Stimulated activated naive CD8-positive, alpha-beta T cell treated with anti-CD3 and anti-CD28 coated beads, Interleukin-15, Interleukin-2, amounts not matched to agents 100 ng/mL and 50 ng/mL, for 24 hours (primary cell): ENCODE data around the gene ZAR1L.

Experiments
- H3K27ac Mint-ChIP-seq: one replicate; pipeline ENCODE4 v1.8.0; 2021; ENCODE audit warnings: mild to moderate bottlenecking, mixed read lengths
- H3K27me3 Mint-ChIP-seq: one replicate; pipeline ENCODE4 v1.8.0; 2021; ENCODE audit warnings: mixed read lengths
- H3K36me3 Mint-ChIP-seq: one replicate; pipeline ENCODE4 v1.8.0; 2021; ENCODE audit warnings: low read depth, mixed read lengths
- H3K4me1 Mint-ChIP-seq: one replicate; pipeline ENCODE4 v1.8.0; 2021; ENCODE audit warnings: low read depth, mixed read lengths
- H3K4me3 Mint-ChIP-seq: one replicate; pipeline ENCODE4 v1.8.0; 2021; ENCODE audit warnings: mild to moderate bottlenecking, mixed read lengths
- H3K9me3 Mint-ChIP-seq: one replicate; pipeline ENCODE4 v1.8.0; 2021; ENCODE audit warnings: mixed read lengths

ZAR1L gene

GRCh38 chr13:32281096-32281495 lies 34.1 kb downstream of the ZAR1L start:
- Mint-ChIP-seq H3K9me3 (no peaks in the 10 kb centered on the region), H3K4me1 (no peaks in the 10 kb centered on the region), H3K4me3 (no peak overlapping the region), H3K27ac (no peak overlapping the region), H3K36me3 (no peaks in the 10 kb centered on the region), H3K27me3 (no peaks in the 10 kb centered on the region)

- H3K27me3 Mint-ChIP-seq, result no peaks in the 10 kb centered on the region
- H3K4me1 Mint-ChIP-seq, result no peaks in the 10 kb centered on the region
- no peak overlapping the region for H3K27ac Mint-ChIP-seq
- H3K4me3 Mint-ChIP-seq, result no peak overlapping the region
- H3K36me3 Mint-ChIP-seq, result no peaks in the 10 kb centered on the region
- H3K9me3 Mint-ChIP-seq, result no peaks in the 10 kb centered on the region
Measured at GRCh38 chr13:32278426-32278825, 36.7 kb downstream of the ZAR1L start.

- no peaks in the 10 kb centered on the region for H3K27me3 Mint-ChIP-seq
- no peaks in the 10 kb centered on the region for H3K36me3 Mint-ChIP-seq
- no peak overlapping the region for H3K4me3 Mint-ChIP-seq
- no peak overlapping the region for H3K27ac Mint-ChIP-seq
- no peaks in the 10 kb centered on the region for H3K4me1 Mint-ChIP-seq
- no peaks in the 10 kb centered on the region for H3K9me3 Mint-ChIP-seq
Measured at GRCh38 chr13:32277839-32278238, 37.3 kb downstream of the ZAR1L start.

GRCh38 chr13:32272021-32272683 lies 43.0 kb downstream of the ZAR1L start:
- no peak overlapping the region for H3K27ac Mint-ChIP-seq

GRCh38 chr13:32267836-32268439 lies 47.2 kb downstream of the ZAR1L start:
- no peak overlapping the region for H3K27ac Mint-ChIP-seq

More at GRCh38 chr13:32272021-32272683, 43.0 kb downstream of the ZAR1L start:
- Mint-ChIP-seq H3K4me3 (no peak overlapping the region), H3K4me1 (peaks cover 8% of the 10 kb centered on the region), H3K36me3 (no peaks in the 10 kb centered on the region), H3K9me3 (peaks cover 3% of the 10 kb centered on the region), H3K27me3 (no peaks in the 10 kb centered on the region)

GRCh38 chr13:32266130-32266529 lies 49.0 kb downstream of the ZAR1L start:
- H3K9me3 Mint-ChIP-seq, result no peaks in the 10 kb centered on the region
- H3K27ac Mint-ChIP-seq, result no peak overlapping the region
- no peak overlapping the region for H3K4me3 Mint-ChIP-seq
- no peaks in the 10 kb centered on the region for H3K4me1 Mint-ChIP-seq
- H3K36me3 Mint-ChIP-seq, result no peaks in the 10 kb centered on the region
- H3K27me3 Mint-ChIP-seq, result no peaks in the 10 kb centered on the region

More at GRCh38 chr13:32267836-32268439, 47.2 kb downstream of the ZAR1L start:
- no peaks in the 10 kb centered on the region for H3K36me3 Mint-ChIP-seq
- H3K9me3 Mint-ChIP-seq, result peaks cover 3% of the 10 kb centered on the region
- H3K4me3 Mint-ChIP-seq, result no peak overlapping the region
- peaks cover 8% of the 10 kb centered on the region for H3K4me1 Mint-ChIP-seq
- H3K27me3 Mint-ChIP-seq, result no peaks in the 10 kb centered on the region

- Mint-ChIP-seq H3K4me1 (no peaks in the 10 kb centered on the region), H3K27me3 (no peaks in the 10 kb centered on the region), H3K4me3 (no peak overlapping the region), H3K36me3 (no peaks in the 10 kb centered on the region), H3K9me3 (no peaks in the 10 kb centered on the region), H3K27ac (no peak overlapping the region)
Measured at GRCh38 chr13:32265726-32266125, 49.4 kb downstream of the ZAR1L start.

- Mint-ChIP-seq H3K4me3 (no peak overlapping the region), H3K27ac (no peak overlapping the region), H3K36me3 (no peaks in the 10 kb centered on the region), H3K27me3 (no peaks in the 10 kb centered on the region), H3K9me3 (no peaks in the 10 kb centered on the region), H3K4me1 (no peaks in the 10 kb centered on the region)
Measured at GRCh38 chr13:32264407-32264806, 50.8 kb downstream of the ZAR1L start.

GRCh38 chr13:32262619-32263018 lies 52.5 kb downstream of the ZAR1L start:
- Mint-ChIP-seq H3K4me1 (no peaks in the 10 kb centered on the region), H3K4me3 (no peak overlapping the region), H3K27me3 (no peaks in the 10 kb centered on the region), H3K36me3 (no peaks in the 10 kb centered on the region), H3K27ac (no peak overlapping the region), H3K9me3 (no peaks in the 10 kb centered on the region)

GRCh38 chr13:32262165-32262564 lies 53.0 kb downstream of the ZAR1L start:
- Mint-ChIP-seq H3K9me3 (no peaks in the 10 kb centered on the region), H3K36me3 (no peaks in the 10 kb centered on the region), H3K27ac (no peak overlapping the region), H3K4me1 (no peaks in the 10 kb centered on the region), H3K4me3 (no peak overlapping the region), H3K27me3 (no peaks in the 10 kb centered on the region)

- H3K4me1 Mint-ChIP-seq, result no peaks in the 10 kb centered on the region
- no peaks in the 10 kb centered on the region for H3K27me3 Mint-ChIP-seq
- H3K4me3 Mint-ChIP-seq, result no peak overlapping the region
- no peak overlapping the region for H3K27ac Mint-ChIP-seq
- H3K36me3 Mint-ChIP-seq, result no peaks in the 10 kb centered on the region
- no peaks in the 10 kb centered on the region for H3K9me3 Mint-ChIP-seq
Measured at GRCh38 chr13:32261567-32261966, 53.6 kb downstream of the ZAR1L start.

GRCh38 chr13:32259116-32259515 lies 56.0 kb downstream of the ZAR1L start:
- H3K27ac Mint-ChIP-seq, result no peak overlapping the region
- H3K9me3 Mint-ChIP-seq, result no peaks in the 10 kb centered on the region
- H3K4me1 Mint-ChIP-seq, result no peaks in the 10 kb centered on the region
- H3K27me3 Mint-ChIP-seq, result no peaks in the 10 kb centered on the region
- no peaks in the 10 kb centered on the region for H3K36me3 Mint-ChIP-seq
- H3K4me3 Mint-ChIP-seq, result no peak overlapping the region

GRCh38 chr13:32257649-32258048 lies 57.5 kb downstream of the ZAR1L start:
- Mint-ChIP-seq H3K9me3 (no peaks in the 10 kb centered on the region), H3K4me3 (no peak overlapping the region), H3K27ac (no peak overlapping the region), H3K27me3 (no peaks in the 10 kb centered on the region), H3K36me3 (no peaks in the 10 kb centered on the region), H3K4me1 (no peaks in the 10 kb centered on the region)

GRCh38 chr13:32256243-32256642 lies 58.9 kb downstream of the ZAR1L start:
- no peak overlapping the region for H3K27ac Mint-ChIP-seq
- H3K36me3 Mint-ChIP-seq, result no peaks in the 10 kb centered on the region
- no peaks in the 10 kb centered on the region for H3K9me3 Mint-ChIP-seq
- no peaks in the 10 kb centered on the region for H3K4me1 Mint-ChIP-seq
- no peaks in the 10 kb centered on the region for H3K27me3 Mint-ChIP-seq
- H3K4me3 Mint-ChIP-seq, result no peak overlapping the region

GRCh38 chr13:32255724-32256109 lies 59.4 kb downstream of the ZAR1L start:
- H3K27ac Mint-ChIP-seq, result no peak overlapping the region
- no peak overlapping the region for H3K4me3 Mint-ChIP-seq
- no peaks in the 10 kb centered on the region for H3K9me3 Mint-ChIP-seq
- no peaks in the 10 kb centered on the region for H3K27me3 Mint-ChIP-seq
- H3K4me1 Mint-ChIP-seq, result no peaks in the 10 kb centered on the region
- no peaks in the 10 kb centered on the region for H3K36me3 Mint-ChIP-seq
